ENCODE data around the gene OPN1SW. TPM values are rescaled to one million over a fixed set of nuclear protein-coding genes. Genes with fewer than 3 reads are reported as not detected.
A peak's percentile ranks its signal among the peaks of the same experiment; 100 is the strongest.

OPN1SW gene
- total and polyA plus RNA-seq, 9 of the 15 experiments (the other 6 are each of a cell fraction or from before 2014, with no cell fraction given), result 0.84 to 1.0 TPM; not detected in 7

- no peak for ATAC-seq
- TF ChIP-seq PHB (CRISPR knock-in tag; IDR thresholded peaks at IDR 0.05) (no peak), ZNF263 (CRISPR knock-in tag; IDR thresholded peaks at IDR 0.05; ENCODE audit: borderline replicate concordance) (no peak), ZEB2 (IDR thresholded peaks at IDR 0.05) (peak; percentile 35; the same call in 1 of the 2 replicates), POLR2AphosphoS5 (IDR thresholded peaks at IDR 0.05; ENCODE audit: control insufficient read depth, insufficient read depth, low read depth, low read length) (no peak), IRF1 (CRISPR knock-in tag; IDR thresholded peaks at IDR 0.05; ENCODE audit: borderline replicate concordance) (no peak), ZBTB8A (IDR thresholded peaks at IDR 0.05; ENCODE audit: partially characterized antibody) (no peak), ELK3 (CRISPR knock-in tag; IDR thresholded peaks at IDR 0.05) (no peak), ETS2 (tag; IDR thresholded peaks at IDR 0.05; ENCODE audit: borderline replicate concordance, poor library complexity, severe bottlenecking) (no peak), NR2C1 (IDR thresholded peaks at IDR 0.05) (no peak), NR2C1 (tag; IDR thresholded peaks at IDR 0.05) (no peak), WHSC1 (IDR thresholded peaks at IDR 0.05; ENCODE audit: low read length) (no peak), ZNF780A (CRISPR knock-in tag; IDR thresholded peaks at IDR 0.05) (no peak), EHMT2 (IDR thresholded peaks at IDR 0.05) (peak; percentile 53), SMARCE1 (IDR thresholded peaks at IDR 0.05) (no peak; the same call in 1 of the 2 replicates), PREB (CRISPR knock-in tag; IDR thresholded peaks at IDR 0.05) (no peak), DEAF1 (CRISPR knock-in tag; IDR thresholded peaks at IDR 0.05) (0 out of 2 replicates have a peak, but pooled peaks have one; percentile 9), SNAPC5 (CRISPR knock-in tag; IDR thresholded peaks at IDR 0.05) (no peak), ZC3H8 (IDR thresholded peaks at IDR 0.05) (no peak), ZNF134 (CRISPR knock-in tag; conservative IDR thresholded peaks at IDR 0.05) (no peak), DIDO1 (tag; IDR thresholded peaks at IDR 0.05; ENCODE audit: low read depth) (no peak)
Measured at GRCh38 chr7:128737867-128738385, 37.7 kb downstream of the OPN1SW start.

More at GRCh38 chr7:128737867-128738385, 37.7 kb downstream of the OPN1SW start:
- CTCF ChIA-PET (ENCODE audit: low intra/inter-chr PET ratio), result no interaction called here
- peak overlapping the region in 1 of 2 experiments; percentile 97; a peak in 2 of 4 replicates for H3K9ac ChIP-seq (ENCODE audit: insufficient read depth in 1 of 2, low read depth in 2 of 2, low read length in 2 of 2)
- peaks cover 35% of the 10 kb centered on the region for H4K20me1 ChIP-seq (replicated peaks; ENCODE audit: control insufficient read depth, insufficient read depth, low read length)
- peaks cover 10 to 52% of the 10 kb centered on the region in 2 experiments for H3K4me1 ChIP-seq (replicated peaks in 1 of 2; ENCODE audit: control insufficient read depth in 2 of 2, insufficient read depth in 2 of 2, low read length in 2 of 2)
- peaks cover 26% of the 10 kb centered on the region for H3K36me3 ChIP-seq (ENCODE audit: control insufficient read depth, insufficient read depth, low read length)
- peak overlapping the region; percentile 90 for H3K27ac ChIP-seq (ENCODE audit: extremely low read depth, low read depth, low read length)
- H3K79me2 ChIP-seq (ENCODE audit: control insufficient read depth, insufficient read depth, low read length), result peaks cover 46% of the 10 kb centered on the region
- no peak for FAIRE-seq
- in situ Hi-C loops (cut with MboI), result no loop called here
- POLR2A ChIA-PET, result interaction anchor here (0.7 to 10.5 kb wide), 26 partner anchors 10 to 1211 kb away, joined by 3 to 242 read pairs (median 6); partner anchors contain the start of genes ATP6V1F and HILPDA
- intact Hi-C loops (cut with micrococcal nuclease), result loop anchor here (2.0 to 5.0 kb wide), 3 partner anchors 45 to 1289 kb away; partner anchors contain the start of gene ATP6V1F
- peak overlapping the region; percentile 95 for H2AFZ ChIP-seq (ENCODE audit: low read depth, low read length)
- 4% methylated on average over 1 of the region's 1 CpG for WGBS (ENCODE audit: insufficient coverage, low coverage, missing lambda C conversion rate)
- no peak overlapping the region for H3K4me3 ChIP-seq
- no peaks in the 10 kb centered on the region for H3K27me3 ChIP-seq (ENCODE audit: control insufficient read depth in 2 of 2, insufficient read depth in 2 of 2, low read length in 2 of 2)
- BruUV-seq (replicated peaks), result no TSS peak
- H3K9me1 ChIP-seq (ENCODE audit: control insufficient read depth, insufficient read depth, low read length), result peaks cover 5% of the 10 kb centered on the region
- DNase-seq (ENCODE audit: extremely low read depth in 1 of 4, low spot score in 3 of 4), result peak in 1 of 4 experiments; percentile 55
- H3K4me2 ChIP-seq (ENCODE audit: insufficient read depth, low read length), result peak overlapping the region; percentile 98
- no peaks in the 10 kb centered on the region for H3K9me3 ChIP-seq (replicated peaks; ENCODE audit: control insufficient read depth, insufficient read depth, low read depth, low read length)

Measured in K562 (cell line).